Muscle of back (tissue), 11 donors: ENCODE data around the gene PCF11. TPM values are rescaled to one million over a fixed set of nuclear protein-coding genes. Genes with fewer than 3 reads are reported as not detected.

Source experiments
- DNase-seq, 3 donors: peaks; one replicate each; pipeline versions ENCODE4 v3.0.0 to v3.0.0-alpha.2; 2013
- polyA plus RNA-seq, 10 donors: library from polyadenylated mRNA; unstranded; fragments of 120-200 nt; gene quantifications; one replicate each; pipeline ENCODE4 v1.2.1, GENCODE V29; 2013; ENCODE audit not compliant: insufficient read length in 10 of 10

The PCF11 gene
- polyA plus RNA-seq, 10 donors: 32.5 to 53.4 (median 46.2) TPM

GRCh38 chr11:83152264-83152663 is 4.7 kb upstream of the PCF11 start:
- no peak for DNase-seq

GRCh38 chr11:83153764-83154163 is 3.2 kb upstream of the PCF11 start:
- DNase-seq: no peak

GRCh38 chr11:83156144-83156995 is 561 bp upstream of the PCF11 start:
- peak; percentile 99 to 100 (median 100) for DNase-seq

- peak; percentile 67 to 92 (median 81) for DNase-seq
Observed at GRCh38 chr11:83157594-83158356, 844 bp downstream of the PCF11 start.

GRCh38 chr11:83158357-83158786 is 1.4 kb downstream of the PCF11 start:
- DNase-seq: no peak

- no peak for DNase-seq
Observed at GRCh38 chr11:83158965-83159901, 2.3 kb downstream of the PCF11 start.

- DNase-seq: no peak
Observed at GRCh38 chr11:83159902-83160865, 3.3 kb downstream of the PCF11 start.

GRCh38 chr11:83161610-83162199 is 4.8 kb downstream of the PCF11 start:
- DNase-seq: no peak

- no peak for DNase-seq
Observed at GRCh38 chr11:83162377-83162776, 5.4 kb downstream of the PCF11 start.

GRCh38 chr11:83166193-83166866 is 9.4 kb downstream of the PCF11 start:
- DNase-seq: no peak

- DNase-seq: no peak
Observed at GRCh38 chr11:83168756-83169155, 11.8 kb downstream of the PCF11 start.

GRCh38 chr11:83170865-83171264 is 13.9 kb downstream of the PCF11 start:
- DNase-seq: no peak

GRCh38 chr11:83172551-83172950 is 15.6 kb downstream of the PCF11 start:
- no peak for DNase-seq

GRCh38 chr11:83174008-83174407 is 17.1 kb downstream of the PCF11 start:
- no peak for DNase-seq

GRCh38 chr11:83175815-83176214 is 18.9 kb downstream of the PCF11 start:
- DNase-seq: no peak

- DNase-seq: no peak
Observed at GRCh38 chr11:83181815-83182214, 24.9 kb downstream of the PCF11 start.

GRCh38 chr11:83185767-83186166 is 28.8 kb downstream of the PCF11 start:
- DNase-seq: no peak

GRCh38 chr11:83187465-83187864 is 30.5 kb downstream of the PCF11 start:
- no peak for DNase-seq

GRCh38 chr11:83191491-83191890 is 34.6 kb downstream of the PCF11 start:
- DNase-seq: no peak

GRCh38 chr11:83191986-83192385 is 35.1 kb downstream of the PCF11 start:
- DNase-seq: no peak
